Measurements from ENCODE around the gene ERFL.

ERFL gene

GRCh38 chr19:41927497-41928192, 604 bp downstream of the ERFL start:
- no peak for DNase-seq (ENCODE audit: low read depth)
- H3K4me3 ChIP-seq (ENCODE audit: control insufficient read depth, low read depth, low read length): peak overlapping the region; percentile 28
- no peak for TF ChIP-seq CTCF (conservative IDR thresholded peaks at IDR 0.05; ENCODE audit: control insufficient read depth, insufficient read depth, low read depth, low read length)

GRCh38 chr19:41926763-41927496, 1.3 kb downstream of the ERFL start:
- no peak overlapping the region for H3K4me3 ChIP-seq (ENCODE audit: control insufficient read depth, low read depth, low read length)
- DNase-seq (ENCODE audit: low read depth): no peak
- no peak for TF ChIP-seq CTCF (conservative IDR thresholded peaks at IDR 0.05; ENCODE audit: control insufficient read depth, insufficient read depth, low read depth, low read length)

GRCh38 chr19:41926028-41926762, 2.1 kb downstream of the ERFL start:
- H3K4me3 ChIP-seq (ENCODE audit: control insufficient read depth, low read depth, low read length): no peak overlapping the region
- TF ChIP-seq CTCF (conservative IDR thresholded peaks at IDR 0.05; ENCODE audit: control insufficient read depth, insufficient read depth, low read depth, low read length): no peak
- no peak for DNase-seq (ENCODE audit: low read depth)

- no peak for DNase-seq (ENCODE audit: low read depth)
- no peak overlapping the region for H3K4me3 ChIP-seq (ENCODE audit: control insufficient read depth, low read depth, low read length)
- TF ChIP-seq CTCF (conservative IDR thresholded peaks at IDR 0.05; ENCODE audit: control insufficient read depth, insufficient read depth, low read depth, low read length): no peak
These were observed 2.8 kb downstream of the ERFL start for GRCh38 chr19:41925208-41926003.

- no peak overlapping the region for H3K4me3 ChIP-seq (ENCODE audit: control insufficient read depth, low read depth, low read length)
- no peak for TF ChIP-seq CTCF (conservative IDR thresholded peaks at IDR 0.05; ENCODE audit: control insufficient read depth, insufficient read depth, low read depth, low read length)
- no peak for DNase-seq (ENCODE audit: low read depth)
These were observed 3.8 kb downstream of the ERFL start for GRCh38 chr19:41924151-41925145.

Data from fibroblast of mammary gland (primary cell).